ENCODE data around the gene LCE3A. TPM values are rescaled to one million over a fixed set of nuclear protein-coding genes. Genes with fewer than 3 reads are reported as not detected.

Gene LCE3A
- total and polyA plus RNA-seq, 2 experiments from 2014 or later = not detected

- Histone ChIP-seq H3K4me3 (no peak overlapping the region), H3K79me2 (replicated peaks; ENCODE audit: insufficient read depth) (no peaks in the 10 kb centered on the region), H4K20me1 (replicated peaks; ENCODE audit: insufficient read depth) (no peaks in the 10 kb centered on the region), H3F3A (replicated peaks; ENCODE audit: low read depth) (no peaks in the 10 kb centered on the region), H3K27ac (ENCODE audit: low read depth) (no peak overlapping the region), H3K36me3 (ENCODE audit: insufficient read depth) (no peaks in the 10 kb centered on the region), H3K4me1 (ENCODE audit: insufficient read depth) (no peaks in the 10 kb centered on the region), H3K9me2 (ENCODE audit: insufficient read depth) (no peaks in the 10 kb centered on the region), H3K4me2 (no peak overlapping the region), H2AFZ (no peak overlapping the region), H3K27me3 (ENCODE audit: insufficient read depth) (no peaks in the 10 kb centered on the region)
- no peak overlapping the region for H3K4me3 Mint-ChIP-seq
- H3K27ac Mint-ChIP-seq = no peak overlapping the region
- ATAC-seq = no peak
- no peaks in the 10 kb centered on the region for H3K4me1 Mint-ChIP-seq
- no peak for DNase-seq (ENCODE audit: low spot score)
- H3K9me3 Mint-ChIP-seq = no peaks in the 10 kb centered on the region
- H3K36me3 Mint-ChIP-seq (ENCODE audit: low read depth) = no peaks in the 10 kb centered on the region
- TF ChIP-seq POLR2AphosphoS5 (IDR thresholded peaks at IDR 0.05; ENCODE audit: low read depth) (no peak), CTCF (conservative IDR thresholded peaks at IDR 0.05; ENCODE audit: low read depth in 2 of 2) (no peak), ZNF331 (CRISPR knock-in tag; IDR thresholded peaks at IDR 0.05; ENCODE audit: low read depth) (no peak), ZNF462 (CRISPR knock-in tag; IDR thresholded peaks at IDR 0.05) (no peak), CREB1 (CRISPR knock-in tag; IDR thresholded peaks at IDR 0.05; ENCODE audit: low read depth) (no peak), JUNB (IDR thresholded peaks at IDR 0.05; ENCODE audit: unreplicated experiment) (no peak), EZH2 (IDR thresholded peaks at IDR 0.05; ENCODE audit: low read depth, unreplicated experiment) (no peak), NANOG (IDR thresholded peaks at IDR 0.05; ENCODE audit: borderline replicate concordance) (no peak), STAT1 (IDR thresholded peaks at IDR 0.05; ENCODE audit: unreplicated experiment) (no peak), EZH2phosphoT487 (IDR thresholded peaks at IDR 0.05; ENCODE audit: unreplicated experiment) (no peak), ZNF114 (CRISPR knock-in tag; IDR thresholded peaks at IDR 0.05) (no peak)
- TF ChIP-seq, protein P1, sequence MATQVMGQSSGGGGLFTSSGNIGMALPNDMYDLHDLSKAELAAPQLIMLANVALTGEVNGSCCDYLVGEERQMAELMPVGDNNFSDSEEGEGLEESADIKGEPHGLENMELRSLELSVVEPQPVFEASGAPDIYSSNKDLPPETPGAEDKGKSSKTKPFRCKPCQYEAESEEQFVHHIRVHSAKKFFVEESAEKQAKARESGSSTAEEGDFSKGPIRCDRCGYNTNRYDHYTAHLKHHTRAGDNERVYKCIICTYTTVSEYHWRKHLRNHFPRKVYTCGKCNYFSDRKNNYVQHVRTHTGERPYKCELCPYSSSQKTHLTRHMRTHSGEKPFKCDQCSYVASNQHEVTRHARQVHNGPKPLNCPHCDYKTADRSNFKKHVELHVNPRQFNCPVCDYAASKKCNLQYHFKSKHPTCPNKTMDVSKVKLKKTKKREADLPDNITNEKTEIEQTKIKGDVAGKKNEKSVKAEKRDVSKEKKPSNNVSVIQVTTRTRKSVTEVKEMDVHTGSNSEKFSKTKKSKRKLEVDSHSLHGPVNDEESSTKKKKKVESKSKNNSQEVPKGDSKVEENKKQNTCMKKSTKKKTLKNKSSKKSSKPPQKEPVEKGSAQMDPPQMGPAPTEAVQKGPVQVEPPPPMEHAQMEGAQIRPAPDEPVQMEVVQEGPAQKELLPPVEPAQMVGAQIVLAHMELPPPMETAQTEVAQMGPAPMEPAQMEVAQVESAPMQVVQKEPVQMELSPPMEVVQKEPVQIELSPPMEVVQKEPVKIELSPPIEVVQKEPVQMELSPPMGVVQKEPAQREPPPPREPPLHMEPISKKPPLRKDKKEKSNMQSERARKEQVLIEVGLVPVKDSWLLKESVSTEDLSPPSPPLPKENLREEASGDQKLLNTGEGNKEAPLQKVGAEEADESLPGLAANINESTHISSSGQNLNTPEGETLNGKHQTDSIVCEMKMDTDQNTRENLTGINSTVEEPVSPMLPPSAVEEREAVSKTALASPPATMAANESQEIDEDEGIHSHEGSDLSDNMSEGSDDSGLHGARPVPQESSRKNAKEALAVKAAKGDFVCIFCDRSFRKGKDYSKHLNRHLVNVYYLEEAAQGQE (IDR thresholded peaks at IDR 0.05; ENCODE audit: unreplicated experiment) = no peak
- TF ChIP-seq, protein P2, sequence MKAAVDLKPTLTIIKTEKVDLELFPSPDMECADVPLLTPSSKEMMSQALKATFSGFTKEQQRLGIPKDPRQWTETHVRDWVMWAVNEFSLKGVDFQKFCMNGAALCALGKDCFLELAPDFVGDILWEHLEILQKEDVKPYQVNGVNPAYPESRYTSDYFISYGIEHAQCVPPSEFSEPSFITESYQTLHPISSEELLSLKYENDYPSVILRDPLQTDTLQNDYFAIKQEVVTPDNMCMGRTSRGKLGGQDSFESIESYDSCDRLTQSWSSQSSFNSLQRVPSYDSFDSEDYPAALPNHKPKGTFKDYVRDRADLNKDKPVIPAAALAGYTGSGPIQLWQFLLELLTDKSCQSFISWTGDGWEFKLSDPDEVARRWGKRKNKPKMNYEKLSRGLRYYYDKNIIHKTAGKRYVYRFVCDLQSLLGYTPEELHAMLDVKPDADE (IDR thresholded peaks at IDR 0.05) = no peak
- peaks cover 4% of the 10 kb centered on the region for H3K27me3 Mint-ChIP-seq (ENCODE audit: insufficient read depth, low read depth, poor library complexity)
Measured at GRCh38 chr1:152658649-152659048, 35.7 kb upstream of the LCE3A start.
